OCI-LY7 (cell line): ENCODE results near the gene HIGD2B.

ENCODE experiments used
- EZH2phosphoT487 ChIP-seq: fragments of 200-600 bp; sonication (generic); IDR thresholded peaks from 2 replicates; pipeline ENCODE4 v1.6.1; 2018; ENCODE audit warnings: low read depth, borderline replicate concordance, mild to moderate bottlenecking, mixed run types, antibody characterized with exemption, low read length, moderate library complexity, mixed read lengths
- TF ChIP-seq, protein P1 (sequence below): fragments of 200-600 bp; sonication (generic); conservative IDR thresholded peaks from 2 replicates; pipeline ENCODE4 v1.5.1; 2014; ENCODE audit warnings: mild to moderate bottlenecking, antibody characterized with exemption, low read length, moderate library complexity, mixed read lengths

- TF ChIP-seq EZH2phosphoT487, result no peak
- TF ChIP-seq, protein P1, sequence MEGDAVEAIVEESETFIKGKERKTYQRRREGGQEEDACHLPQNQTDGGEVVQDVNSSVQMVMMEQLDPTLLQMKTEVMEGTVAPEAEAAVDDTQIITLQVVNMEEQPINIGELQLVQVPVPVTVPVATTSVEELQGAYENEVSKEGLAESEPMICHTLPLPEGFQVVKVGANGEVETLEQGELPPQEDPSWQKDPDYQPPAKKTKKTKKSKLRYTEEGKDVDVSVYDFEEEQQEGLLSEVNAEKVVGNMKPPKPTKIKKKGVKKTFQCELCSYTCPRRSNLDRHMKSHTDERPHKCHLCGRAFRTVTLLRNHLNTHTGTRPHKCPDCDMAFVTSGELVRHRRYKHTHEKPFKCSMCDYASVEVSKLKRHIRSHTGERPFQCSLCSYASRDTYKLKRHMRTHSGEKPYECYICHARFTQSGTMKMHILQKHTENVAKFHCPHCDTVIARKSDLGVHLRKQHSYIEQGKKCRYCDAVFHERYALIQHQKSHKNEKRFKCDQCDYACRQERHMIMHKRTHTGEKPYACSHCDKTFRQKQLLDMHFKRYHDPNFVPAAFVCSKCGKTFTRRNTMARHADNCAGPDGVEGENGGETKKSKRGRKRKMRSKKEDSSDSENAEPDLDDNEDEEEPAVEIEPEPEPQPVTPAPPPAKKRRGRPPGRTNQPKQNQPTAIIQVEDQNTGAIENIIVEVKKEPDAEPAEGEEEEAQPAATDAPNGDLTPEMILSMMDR, result no peak
Measured at GRCh38 chr15:72706266-72706665, 20.3 kb upstream of the HIGD2B start.
